Loucy (cell line): ENCODE results near the gene PLXDC1.
"Not testable (repeated sequence)": the region's sequence is repeated elsewhere in the genome, so short reads cannot be mapped to it uniquely, and the experiment has no call there.

ENCODE experiments used
- H2AFZ ChIP-seq: fragments of 200-600 bp; sonication (generic); 2 replicates; pipeline ENCODE4 v1.6.0; 2016; ENCODE audit warnings: antibody characterized with exemption, mild to moderate bottlenecking, low read length, moderate library complexity
- H3F3A ChIP-seq: fragments of 200-600 bp; 2 replicates; pipeline ENCODE4 v1.6.0; 2016; ENCODE audit warnings: antibody characterized with exemption, low read depth, mild to moderate bottlenecking
- H3K27me3 ChIP-seq: fragments of 200-600 bp; sonication (generic); 2 replicates; pipeline ENCODE4 v1.6.1; 2014; ENCODE audit warnings: low read length, mild to moderate bottlenecking; ENCODE audit not compliant: insufficient read depth, poor library complexity, severe bottlenecking
- H3K36me3 ChIP-seq: fragments of 200-600 bp; sonication (generic); 2 replicates; pipeline ENCODE4 v1.6.1; 2016; ENCODE audit warnings: low read length; ENCODE audit not compliant: insufficient read depth
- H3K4me1 ChIP-seq: fragments of 200-600 bp; sonication (generic); 2 replicates; pipeline ENCODE4 v1.5.1; 2014; ENCODE audit warnings: low read length, mild to moderate bottlenecking; ENCODE audit not compliant: insufficient read depth, poor library complexity, severe bottlenecking
- H3K4me2 ChIP-seq: fragments of 200-600 bp; sonication (generic); 2 replicates; pipeline ENCODE4 v1.6.0; 2014; ENCODE audit warnings: antibody characterized with exemption, low read length, low read depth, mild to moderate bottlenecking; ENCODE audit not compliant: poor library complexity, severe bottlenecking
- H3K4me3 ChIP-seq: fragments of 200-600 bp; sonication (generic); 2 replicates; pipeline ENCODE4 v1.5.1; 2014; ENCODE audit warnings: low read length, mild to moderate bottlenecking, mixed read lengths; ENCODE audit not compliant: poor library complexity, severe bottlenecking
- H3K79me2 ChIP-seq: fragments of 200-600 bp; sonication (generic); 2 replicates; pipeline ENCODE4 v1.6.1; 2014; ENCODE audit warnings: low read length; ENCODE audit not compliant: insufficient read depth
- H3K9ac ChIP-seq: fragments of 200-600 bp; sonication (generic); 2 replicates; pipeline ENCODE4 v1.6.0; 2014; ENCODE audit warnings: mild to moderate bottlenecking, low read depth, low read length, moderate library complexity; ENCODE audit not compliant: poor library complexity, severe bottlenecking
- H3K9me2 ChIP-seq: fragments of 200-600 bp; sonication (generic); replicated peaks from 2 replicates; pipeline ENCODE4 v1.6.1; 2016; ENCODE audit warnings: low read depth, low read length, mixed read lengths
- H3K9me3 ChIP-seq: fragments of 200-600 bp; sonication (generic); 2 replicates; pipeline ENCODE4 v1.6.1; 2014; ENCODE audit warnings: mild to moderate bottlenecking, antibody characterized with exemption, low read length, low read depth; ENCODE audit not compliant: insufficient read depth
- H4K20me1 ChIP-seq: fragments of 200-600 bp; sonication (generic); 2 replicates; pipeline ENCODE4 v1.6.0; 2014; ENCODE audit warnings: antibody characterized with exemption, low read length, mild to moderate bottlenecking; ENCODE audit not compliant: insufficient read depth, poor library complexity, severe bottlenecking
- CTCF ChIP-seq: fragments of 200-600 bp; sonication (generic); conservative IDR thresholded peaks from 2 replicates; pipeline ENCODE4 v1.5.1; 2014; ENCODE audit warnings: mild to moderate bottlenecking, antibody characterized with exemption, low read length
- EZH2phosphoT487 ChIP-seq: fragments of 200-600 bp; IDR thresholded peaks from 2 replicates; pipeline ENCODE4 v1.6.1; 2018; ENCODE audit warnings: antibody characterized with exemption, mild to moderate bottlenecking, moderate library complexity, borderline replicate concordance

The PLXDC1 gene

GRCh38 chr17:39058524-39058923 is 92.9 kb downstream of the PLXDC1 start:
- Histone ChIP-seq H3K9me3 (no peaks in the 10 kb centered on the region), H3K4me1 (peaks cover 23% of the 10 kb centered on the region), H4K20me1 (no peaks in the 10 kb centered on the region), H3K4me2 (peak overlapping the region; percentile 76), H3K79me2 (peaks cover 13% of the 10 kb centered on the region), H3K9me2 (no peaks in the 10 kb centered on the region), H3K36me3 (no peaks in the 10 kb centered on the region), H2AFZ (no peak overlapping the region), H3F3A (no peaks in the 10 kb centered on the region), H3K9ac (no peak overlapping the region), H3K27me3 (no peaks in the 10 kb centered on the region), H3K4me3 (no peak overlapping the region)
- TF ChIP-seq EZH2phosphoT487 (no peak), CTCF (no peak)

DNA sequence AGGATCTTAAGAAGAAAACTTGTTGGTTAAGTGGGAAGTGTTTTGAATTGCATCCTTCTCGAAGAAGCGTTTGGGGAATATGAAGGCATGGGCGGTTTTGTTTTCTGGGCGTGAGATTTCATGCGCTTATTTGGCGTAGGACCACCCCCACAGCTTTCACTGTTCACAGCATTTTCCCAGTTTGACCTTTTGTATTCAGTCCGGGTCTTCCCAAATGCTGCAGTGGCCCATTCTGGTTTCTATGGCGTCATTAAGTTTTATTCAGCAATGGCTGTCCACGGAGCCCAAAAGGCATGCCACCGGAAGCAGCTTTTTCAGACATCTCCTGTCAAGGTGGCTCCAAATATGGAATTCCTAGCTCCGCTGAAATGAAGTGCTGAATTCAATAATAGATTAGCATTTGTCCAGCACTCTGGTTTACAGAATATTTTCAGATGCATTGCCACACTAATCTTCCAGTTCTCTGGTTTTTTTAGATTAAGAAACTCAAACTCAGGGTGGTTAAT is 93.7 kb downstream of the PLXDC1 start:
- H3K36me3 ChIP-seq, result no peaks in the 10 kb centered on the region
- H3K4me3 ChIP-seq, result peak overlapping the region; percentile 75
- H3K4me1 ChIP-seq, result peaks cover 15% of the 10 kb centered on the region
- peak overlapping the region; percentile 82 for H3K9ac ChIP-seq
- H3K79me2 ChIP-seq, result peaks cover 13% of the 10 kb centered on the region
- TF ChIP-seq CTCF (no peak), EZH2phosphoT487 (no peak)
- H3F3A ChIP-seq, result no peaks in the 10 kb centered on the region
- no peaks in the 10 kb centered on the region for H3K9me2 ChIP-seq
- H3K9me3 ChIP-seq, result no peaks in the 10 kb centered on the region
- no peaks in the 10 kb centered on the region for H4K20me1 ChIP-seq
- no peaks in the 10 kb centered on the region for H3K27me3 ChIP-seq
- H2AFZ ChIP-seq, result no peak overlapping the region
- peak overlapping the region; percentile 76 for H3K4me2 ChIP-seq

DNA sequence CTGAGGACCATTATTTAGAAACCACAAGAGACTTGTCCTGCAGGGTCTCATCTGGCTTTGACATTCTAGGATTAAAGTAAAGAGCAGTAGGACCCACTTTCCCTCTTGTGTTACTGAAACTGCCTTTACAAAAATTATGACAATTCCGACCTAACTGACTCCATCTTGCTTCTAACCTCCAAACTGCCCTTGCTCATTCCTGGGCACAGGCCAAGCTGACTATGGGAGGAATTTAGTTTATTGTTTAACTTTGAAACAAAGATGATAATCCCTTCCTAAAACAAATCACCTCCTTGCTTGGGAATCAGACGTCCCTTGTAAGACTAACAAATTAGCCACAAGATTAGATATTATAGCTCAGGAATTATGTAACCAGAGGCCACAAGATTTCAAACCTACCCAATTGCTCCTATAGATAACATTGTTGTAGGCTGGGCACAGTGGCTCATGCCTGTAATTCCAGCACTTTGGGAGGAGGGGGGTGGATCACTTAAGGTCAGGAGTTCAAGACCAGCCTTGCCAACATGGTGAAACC is 97.3 kb downstream of the PLXDC1 start:
- Histone ChIP-seq H4K20me1 (no peaks in the 10 kb centered on the region), H3F3A (no peaks in the 10 kb centered on the region), H3K36me3 (no peaks in the 10 kb centered on the region), H3K4me1 (peaks cover 11% of the 10 kb centered on the region), H2AFZ (no peak overlapping the region), H3K4me3 (no peak overlapping the region), H3K9ac (no peak overlapping the region), H3K79me2 (peaks cover 13% of the 10 kb centered on the region), H3K9me3 (no peaks in the 10 kb centered on the region), H3K4me2 (no peak overlapping the region), H3K9me2 (no peaks in the 10 kb centered on the region), H3K27me3 (no peaks in the 10 kb centered on the region)
- TF ChIP-seq CTCF, result no peak
- no peak for TF ChIP-seq EZH2phosphoT487

GRCh38 chr17:39052423-39052822 is 99.0 kb downstream of the PLXDC1 start:
- H3K4me3 ChIP-seq, H2AFZ ChIP-seq, H4K20me1 ChIP-seq, H3K79me2 ChIP-seq, H3K9me2 ChIP-seq, H3K9me3 ChIP-seq, H3K9ac ChIP-seq, H3K4me2 ChIP-seq, H3K27me3 ChIP-seq, H3K36me3 ChIP-seq, H3F3A ChIP-seq, H3K4me1 ChIP-seq: not testable (repeated sequence)
